IPS DF 6.9 (cell line): ENCODE results near the gene PREB.

Source experiments
- DNase-seq: peaks from one replicate; pipeline ENCODE4 v3.0.0-alpha.2; 2013; ENCODE audit warnings: low read depth, low spot score
- H3K27ac ChIP-seq: one replicate; pipeline ENCODE4 v1.5.1; 2013; ENCODE audit warnings: low read length, control low read depth
- H3K27me3 ChIP-seq: 2 replicates; pipeline ENCODE4 v1.6.1; 2013; ENCODE audit warnings: mild to moderate bottlenecking, low read length; ENCODE audit not compliant: control insufficient read depth, insufficient read depth
- H3K36me3 ChIP-seq: 2 replicates; pipeline ENCODE4 v1.6.1; 2013; ENCODE audit warnings: low read length; ENCODE audit not compliant: control insufficient read depth, insufficient read depth
- H3K4me1 ChIP-seq: 2 replicates; pipeline ENCODE4 v1.6.1; 2013; ENCODE audit warnings: low read length; ENCODE audit not compliant: control insufficient read depth, insufficient read depth
- H3K4me3 ChIP-seq: 2 replicates; pipeline ENCODE4 v1.5.1; 2013; ENCODE audit warnings: mild to moderate bottlenecking, low read length
- H3K9me3 ChIP-seq: 2 replicates; pipeline ENCODE4 v1.6.1; 2013; ENCODE audit warnings: low read length, inconsistent platforms; ENCODE audit not compliant: control insufficient read depth, insufficient read depth
- WGBS: extraction: QIAGEN DNeasy Blood & Tissue Kit; methylation state at CpG from one replicate; pipeline ENCODE4 v1.1.7; 2013; ENCODE audit warnings: mixed read lengths, missing lambda C conversion rate; ENCODE audit not compliant: insufficient read length, insufficient coverage; 5-methylcytosine and 5-hydroxymethylcytosine counted together

PREB gene

DNA sequence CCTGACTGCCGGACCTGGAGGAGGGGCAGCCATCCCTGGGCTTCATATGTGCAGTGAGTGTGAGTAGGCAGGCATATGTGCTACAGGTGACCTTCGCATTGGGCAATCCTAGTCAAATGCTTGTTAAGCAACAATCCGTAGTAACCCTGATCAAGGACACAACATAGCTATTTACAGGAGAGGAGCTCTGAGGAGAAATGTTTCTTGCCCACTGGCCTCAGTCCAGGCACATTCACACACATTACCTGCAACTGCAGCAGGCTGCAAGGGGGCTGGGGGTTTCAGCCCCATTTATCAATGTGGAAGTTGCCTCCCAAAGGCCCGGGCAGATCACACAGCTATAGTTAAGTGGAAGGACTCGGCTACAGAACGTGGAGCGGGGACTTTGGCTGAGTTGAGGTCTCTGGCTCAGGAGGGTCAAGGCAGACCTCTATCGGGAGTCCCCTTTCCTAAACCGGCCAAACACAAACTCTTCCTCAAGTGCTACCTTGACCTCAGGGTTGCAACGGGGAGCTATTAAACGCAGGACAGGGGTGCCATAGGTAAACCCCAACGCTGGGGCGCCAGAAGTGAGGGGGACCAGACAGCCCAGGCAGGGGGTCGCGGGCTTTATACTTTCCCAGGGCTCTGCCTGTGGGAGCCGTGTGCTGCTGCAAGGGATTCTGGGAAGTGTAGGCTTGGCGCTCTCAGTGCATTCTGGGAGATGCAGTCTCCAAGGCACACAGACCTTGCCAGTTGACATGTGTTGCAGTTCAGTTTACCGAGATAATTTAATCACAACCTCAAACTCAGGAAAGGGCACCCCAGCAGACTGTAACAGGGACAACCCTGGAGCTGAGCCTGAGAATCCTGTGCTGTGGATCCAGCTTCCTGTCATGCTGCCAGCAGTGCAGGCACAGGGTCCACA, 38.4 kb downstream of the PREB start:
- Histone ChIP-seq H3K36me3 (no peaks in the 10 kb centered on the region), H3K27ac (no peak overlapping the region), H3K27me3 (no peaks in the 10 kb centered on the region), H3K4me3 (no peak overlapping the region), H3K4me1 (no peaks in the 10 kb centered on the region), H3K9me3 (no peaks in the 10 kb centered on the region)
- WGBS, result no CpG with 5 or more reads among the region's 18 CpGs
- no peak for DNase-seq

DNA sequence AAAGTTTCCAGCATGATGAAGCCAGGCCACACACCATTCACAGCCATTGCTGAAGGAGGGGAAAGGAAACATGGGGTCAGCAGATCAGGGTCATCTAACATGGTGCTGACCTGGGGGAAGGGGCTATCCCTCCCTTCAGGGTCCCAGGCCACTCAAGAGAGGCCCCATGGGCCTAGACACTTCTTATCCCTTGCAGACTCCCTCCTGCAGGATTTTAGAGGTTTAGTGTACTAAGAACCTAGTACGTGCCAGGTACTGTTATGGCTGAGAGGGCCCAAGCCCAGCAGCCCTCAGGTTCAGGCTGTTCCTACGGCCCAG, 39.0 kb downstream of the PREB start:
- H3K4me3 ChIP-seq, result no peak overlapping the region
- DNase-seq, result no peak
- H3K4me1 ChIP-seq, result no peaks in the 10 kb centered on the region
- H3K36me3 ChIP-seq, result no peaks in the 10 kb centered on the region
- H3K27me3 ChIP-seq, result no peaks in the 10 kb centered on the region
- WGBS, result no CpG with 5 or more reads among the region's 2 CpGs
- H3K9me3 ChIP-seq, result no peaks in the 10 kb centered on the region
- H3K27ac ChIP-seq, result no peak overlapping the region

DNA sequence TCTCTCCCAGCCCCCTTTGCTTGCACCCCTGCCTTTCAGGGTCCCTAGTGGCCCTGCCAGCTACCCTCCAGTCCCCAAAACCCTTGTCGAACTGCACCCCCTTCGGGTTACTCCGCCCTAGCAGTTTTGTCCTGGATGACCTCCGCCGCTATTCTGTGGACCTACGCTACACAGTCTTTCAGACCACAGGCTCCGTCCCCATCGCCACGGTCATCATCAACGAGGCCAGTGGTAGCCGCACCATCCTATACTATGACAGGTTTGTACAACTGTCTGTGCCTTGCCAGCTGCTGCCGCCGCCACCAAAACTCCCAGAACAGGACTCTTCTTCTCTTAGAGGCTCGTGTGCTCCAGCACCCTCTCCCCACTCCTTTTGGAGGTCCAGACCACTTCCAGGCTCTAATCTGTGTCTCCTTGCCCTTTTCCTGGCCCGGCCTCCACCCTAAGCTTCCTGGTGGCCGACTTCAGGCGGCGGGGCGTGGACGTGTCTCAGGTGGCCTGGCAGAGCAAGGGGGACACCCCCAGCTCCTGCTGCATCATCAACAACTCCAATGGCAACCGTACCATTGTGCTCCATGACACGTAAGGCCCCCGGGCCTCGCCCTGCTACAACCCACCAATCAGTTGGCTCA, 40.0 kb downstream of the PREB start:
- Histone ChIP-seq H3K4me1 (no peaks in the 10 kb centered on the region), H3K27ac (no peak overlapping the region), H3K27me3 (no peaks in the 10 kb centered on the region), H3K4me3 (no peak overlapping the region), H3K9me3 (no peaks in the 10 kb centered on the region), H3K36me3 (no peaks in the 10 kb centered on the region)
- no peak for DNase-seq
- no CpG with 5 or more reads among the region's 24 CpGs for WGBS

DNA sequence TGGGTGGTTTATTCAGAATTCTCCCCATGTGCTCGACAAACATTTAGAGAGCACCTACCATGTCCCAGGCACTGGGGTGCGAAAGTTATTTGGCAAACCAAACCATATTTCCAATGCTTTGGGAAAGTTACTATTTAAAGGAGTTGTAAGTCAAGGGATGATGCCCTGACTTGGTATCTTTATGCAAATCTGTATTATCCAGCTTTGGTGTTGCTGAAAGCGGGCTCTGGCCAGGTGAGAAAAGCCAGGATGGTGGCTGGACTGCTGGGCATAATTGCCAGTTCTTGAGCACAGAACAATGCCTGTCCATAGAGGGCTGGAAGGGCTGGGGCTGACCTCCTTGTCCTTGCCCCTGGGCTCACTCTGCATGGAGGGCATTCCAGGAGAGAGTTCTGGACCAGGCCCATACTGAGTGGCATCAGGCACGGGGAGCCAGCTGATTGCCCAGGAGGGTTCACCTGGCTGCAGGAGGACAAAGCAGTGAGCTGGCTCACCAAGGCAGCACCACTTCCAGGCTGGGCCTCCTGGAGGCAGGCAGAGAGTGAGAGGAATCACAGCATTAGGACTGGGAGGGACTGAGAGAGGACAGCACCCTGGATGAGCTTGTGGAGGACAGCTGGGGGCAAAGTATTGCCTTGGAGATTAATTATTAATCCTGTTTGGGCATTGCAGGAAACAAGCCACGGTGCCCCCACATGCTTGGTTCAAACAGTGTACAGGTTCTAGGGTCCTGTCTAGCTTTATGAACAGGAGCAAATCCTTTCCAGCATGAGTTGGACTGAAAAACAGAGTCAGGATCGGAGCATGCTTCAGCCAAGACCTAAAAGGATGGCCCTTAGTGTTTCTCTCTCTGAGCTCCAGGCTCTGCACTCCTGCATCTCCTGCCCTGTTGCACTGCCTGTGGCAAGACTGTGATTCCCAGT, 40.7 kb downstream of the PREB start:
- H3K9me3 ChIP-seq, result no peaks in the 10 kb centered on the region
- H3K36me3 ChIP-seq, result no peaks in the 10 kb centered on the region
- no peak for DNase-seq
- no peaks in the 10 kb centered on the region for H3K27me3 ChIP-seq
- no peak overlapping the region for H3K27ac ChIP-seq
- no peaks in the 10 kb centered on the region for H3K4me1 ChIP-seq
- WGBS, result no CpG with 5 or more reads among the region's 6 CpGs
- no peak overlapping the region for H3K4me3 ChIP-seq

DNA sequence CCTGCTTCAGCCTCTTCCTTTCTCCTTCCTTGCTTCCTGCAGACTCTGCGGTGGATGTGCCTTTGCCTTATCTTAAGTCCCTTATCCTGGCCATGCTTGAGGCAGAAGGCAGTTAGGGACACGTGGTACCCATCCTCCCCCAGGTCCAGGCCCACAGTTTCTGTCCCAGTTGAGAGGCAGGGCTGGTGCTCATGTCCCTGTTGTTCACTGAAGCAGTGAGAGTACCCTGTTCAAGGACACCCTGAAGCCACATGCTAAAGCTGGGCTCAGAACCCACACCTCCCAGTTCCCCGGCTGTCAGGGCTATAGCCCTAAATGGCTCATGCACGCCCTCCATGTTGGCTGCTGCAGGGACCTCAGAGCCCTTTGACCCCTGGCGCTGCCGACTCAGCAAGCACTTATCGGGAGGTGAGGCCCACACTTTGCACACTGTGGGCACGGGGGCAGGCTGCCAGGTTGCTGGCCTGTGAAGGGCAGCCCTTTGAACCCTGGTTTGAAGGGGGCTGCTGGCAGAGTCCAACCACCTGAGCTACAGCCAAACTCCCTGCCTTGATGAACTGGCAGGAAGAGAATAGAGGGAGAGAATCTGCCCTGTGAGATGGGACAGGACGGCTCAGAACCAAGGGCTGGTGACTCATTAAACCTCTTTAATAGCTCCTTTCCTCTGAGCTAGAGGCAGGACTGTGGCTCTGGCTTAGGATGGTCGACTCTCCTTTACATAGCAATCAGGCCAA, 41.6 kb downstream of the PREB start:
- no CpG with 5 or more reads among the region's 10 CpGs for WGBS
- no peak overlapping the region for H3K4me3 ChIP-seq

DNA sequence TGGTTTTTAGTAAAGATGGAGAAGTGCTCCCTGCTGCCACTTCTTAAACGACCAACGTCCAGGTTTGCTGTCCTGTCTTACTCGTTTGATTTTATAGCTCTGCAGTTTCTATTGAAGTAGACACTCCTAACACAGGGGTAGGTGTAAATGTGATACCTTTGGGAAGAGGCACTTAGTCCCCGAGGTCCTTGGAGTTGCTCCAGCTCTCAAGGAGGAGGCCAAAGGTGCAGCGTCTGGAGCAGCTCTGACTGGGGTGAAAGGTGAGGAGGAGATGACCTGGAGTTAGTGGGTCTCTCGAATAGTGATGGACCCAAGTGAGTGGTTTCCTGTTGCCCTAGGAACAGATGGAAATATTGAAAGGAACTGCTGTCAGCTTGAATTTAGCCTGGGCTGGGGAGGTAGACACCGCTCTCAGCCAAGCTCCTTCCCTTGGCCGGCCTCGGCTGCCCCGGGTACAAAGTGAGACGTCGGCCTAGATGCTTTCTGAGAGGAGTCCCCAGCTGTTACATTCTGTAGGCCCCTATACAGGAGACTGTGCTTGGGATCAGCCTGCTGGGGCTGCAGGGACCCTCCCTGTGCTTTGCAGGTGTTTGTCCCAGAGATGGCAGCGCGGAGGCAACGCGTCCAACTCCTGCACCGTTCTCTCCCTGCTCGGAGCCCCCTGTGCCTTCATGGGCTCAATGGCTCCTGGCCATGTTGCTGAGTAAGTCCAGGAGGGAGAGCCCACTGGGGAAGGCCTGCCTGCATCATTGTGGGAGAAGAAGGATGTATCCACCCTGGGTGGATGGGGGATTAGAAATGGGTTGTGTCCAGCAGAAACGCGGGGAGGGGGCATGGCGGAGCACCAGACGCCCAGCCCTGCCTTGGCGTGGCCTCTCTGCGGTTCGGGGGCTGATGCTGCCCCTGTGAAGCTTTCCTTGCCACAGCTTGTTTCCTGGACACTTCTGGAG, 42.4 kb downstream of the PREB start:
- Histone ChIP-seq H3K27me3 (no peaks in the 10 kb centered on the region), H3K4me1 (no peaks in the 10 kb centered on the region)

More for the DNA sequence above, 41.6 kb downstream of the PREB start:
- no peak for DNase-seq
- Histone ChIP-seq H3K27ac (no peak overlapping the region), H3K36me3 (no peaks in the 10 kb centered on the region), H3K4me1 (no peaks in the 10 kb centered on the region), H3K27me3 (no peaks in the 10 kb centered on the region), H3K9me3 (no peaks in the 10 kb centered on the region)

DNA sequence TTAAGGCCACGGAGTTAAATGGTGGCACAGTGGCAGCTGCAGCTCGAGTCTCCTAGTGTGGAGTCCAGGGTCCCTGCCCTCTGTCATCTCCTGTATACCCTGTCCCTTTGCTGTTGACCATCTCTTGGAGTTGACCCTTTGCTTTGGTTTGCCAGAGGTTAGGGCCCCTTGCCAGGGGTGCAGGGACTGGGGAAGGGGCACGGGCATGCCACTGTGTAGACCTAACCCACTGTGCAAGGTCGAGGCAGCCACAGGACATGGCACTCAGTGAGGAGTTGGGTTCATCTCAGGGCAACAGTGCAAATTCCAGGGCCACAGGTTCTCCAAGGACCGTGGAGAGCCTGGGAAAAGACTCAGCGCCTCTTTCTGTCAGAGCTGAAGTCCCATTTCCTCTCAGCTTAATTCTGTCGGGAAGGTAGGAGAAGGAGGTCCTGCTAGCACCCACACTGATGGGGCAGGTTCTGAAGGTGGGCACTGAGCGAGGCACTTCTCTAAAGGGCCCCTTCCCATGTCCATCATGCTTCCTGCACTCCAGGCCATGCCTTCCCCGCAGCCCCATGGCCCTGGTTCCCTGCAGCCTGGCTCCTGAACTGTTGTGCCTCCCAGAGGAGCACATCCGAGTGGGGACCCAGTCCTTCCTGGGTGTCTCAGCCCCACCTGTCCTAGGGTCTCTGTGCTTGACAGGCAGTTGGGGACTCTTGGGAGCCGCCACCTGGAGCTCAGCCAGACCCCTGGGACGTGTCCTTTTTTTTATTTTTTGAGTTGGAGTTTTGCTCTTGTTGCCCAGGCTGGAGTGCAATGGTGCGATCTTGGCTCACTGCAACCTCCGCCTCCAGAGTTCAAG, 45.1 kb downstream of the PREB start:
- H3K4me1 ChIP-seq, result no peaks in the 10 kb centered on the region
- no peak overlapping the region for H3K27ac ChIP-seq
- DNase-seq, result no peak
- no peaks in the 10 kb centered on the region for H3K9me3 ChIP-seq
- no peaks in the 10 kb centered on the region for H3K27me3 ChIP-seq
- H3K36me3 ChIP-seq, result no peaks in the 10 kb centered on the region
- H3K4me3 ChIP-seq, result no peak overlapping the region
- WGBS, result no CpG with 5 or more reads among the region's 14 CpGs

More for the DNA sequence above, 42.4 kb downstream of the PREB start:
- no CpG with 5 or more reads among the region's 25 CpGs for WGBS
- no peak for DNase-seq
- Histone ChIP-seq H3K27ac (no peak overlapping the region), H3K36me3 (no peaks in the 10 kb centered on the region), H3K4me3 (no peak overlapping the region), H3K9me3 (no peaks in the 10 kb centered on the region)

DNA sequence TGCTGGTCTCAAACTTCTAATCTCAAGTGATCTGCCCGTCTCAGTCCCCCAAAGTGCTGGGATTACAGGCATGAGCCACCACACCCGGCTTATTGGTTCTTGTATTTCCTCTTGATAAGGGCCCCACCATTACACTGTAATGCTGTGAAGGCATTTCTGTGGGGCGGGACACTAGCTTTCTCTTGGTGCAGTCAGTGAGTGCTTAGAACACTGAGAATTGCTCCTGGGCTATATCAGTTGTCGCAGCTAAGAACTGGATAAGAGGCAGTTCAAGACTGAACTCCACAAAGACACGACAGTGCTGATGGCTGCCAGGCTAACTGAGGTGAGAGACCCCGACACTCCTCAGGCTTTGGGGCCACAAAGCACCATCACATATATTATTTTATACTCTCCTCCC, 45.8 kb downstream of the PREB start:
- Histone ChIP-seq H3K36me3 (no peaks in the 10 kb centered on the region), H3K9me3 (no peaks in the 10 kb centered on the region), H3K27me3 (no peaks in the 10 kb centered on the region), H3K4me1 (no peaks in the 10 kb centered on the region), H3K4me3 (no peak overlapping the region), H3K27ac (no peak overlapping the region)
- no peak for DNase-seq
- WGBS, result no CpG with 5 or more reads among the region's 6 CpGs
